Measurements from ENCODE around the gene RASGRF2. TPM values are rescaled to one million over a fixed set of nuclear protein-coding genes. Genes with fewer than 3 reads are reported as not detected.

Gene RASGRF2
- polyA plus RNA-seq, result under 1 TPM; 0.40 to 0.69 TPM

- Histone ChIP-seq H3K36me3 (ENCODE audit: control insufficient read depth in 2 of 2, insufficient read depth in 2 of 2, low read length in 1 of 2) (no peaks in the 10 kb centered on the region), H3K27ac (ENCODE audit: low read depth in 2 of 2, low read length in 1 of 2) (peak within 1 kb of the TSS in 1 of 2 donors; percentile 17), H3K4me1 (ENCODE audit: control insufficient read depth in 2 of 2, insufficient read depth in 2 of 2, low read length in 1 of 2) (peaks cover 3 to 8% of the 10 kb centered on the region in 2 donors), H3K9me3 (ENCODE audit: control insufficient read depth in 2 of 2, insufficient read depth in 1 of 2, low read depth in 1 of 2, low read length in 1 of 2) (no peaks in the 10 kb centered on the region), H3K4me3 (ENCODE audit: low read depth in 1 of 2, low read length in 2 of 2) (peak within 1 kb of the TSS; percentile 54 to 56), H3K27me3 (ENCODE audit: control insufficient read depth in 1 of 2, insufficient read depth in 2 of 2, low read length in 2 of 2) (peaks cover 6 to 8% of the 10 kb centered on the region in 2 donors)
- WGBS, 2 donors, result 14 to 16% methylated on average over 53 to 66 of the region's 66 CpGs
Measured at GRCh38 chr5:80959768-80960442, at the start of gene RASGRF2. TSS of gene RASGRF2 (plus strand) at chr5:80960363. CDS start at chr5:80960739, 376 bp downstream.

- H3K27me3 ChIP-seq (ENCODE audit: control insufficient read depth in 1 of 2, insufficient read depth in 2 of 2, low read length in 2 of 2), result no peaks in the 10 kb centered on the region
- WGBS, 2 donors, result 86 to 92% methylated on average over 3 of the region's 3 CpGs
- H3K4me1 ChIP-seq (ENCODE audit: control insufficient read depth in 2 of 2, insufficient read depth in 2 of 2, low read length in 1 of 2), result no peaks in the 10 kb centered on the region
Measured at GRCh38 chr5:80912479-80912878, 47.7 kb upstream of the RASGRF2 start.

GRCh38 chr5:80915716-80916115 lies 44.4 kb upstream of the RASGRF2 start:
- H3K27ac ChIP-seq (ENCODE audit: low read depth in 2 of 2, low read length in 1 of 2), result no peak overlapping the region
- H3K27me3 ChIP-seq (ENCODE audit: control insufficient read depth in 1 of 2, insufficient read depth in 2 of 2, low read length in 2 of 2), result no peaks in the 10 kb centered on the region
- no peaks in the 10 kb centered on the region for H3K4me1 ChIP-seq (ENCODE audit: control insufficient read depth in 2 of 2, insufficient read depth in 2 of 2, low read length in 1 of 2)
- H3K4me3 ChIP-seq (ENCODE audit: low read depth in 1 of 2, low read length in 2 of 2), result no peak overlapping the region
- H3K9me3 ChIP-seq (ENCODE audit: control insufficient read depth in 2 of 2, insufficient read depth in 1 of 2, low read depth in 1 of 2, low read length in 1 of 2), result no peaks in the 10 kb centered on the region
- WGBS, 2 donors, result 88 to 91% methylated on average over 1 of the region's 1 CpG
- H3K36me3 ChIP-seq (ENCODE audit: control insufficient read depth in 2 of 2, insufficient read depth in 2 of 2, low read length in 1 of 2), result no peaks in the 10 kb centered on the region

More at GRCh38 chr5:80912479-80912878, 47.7 kb upstream of the RASGRF2 start:
- no peaks in the 10 kb centered on the region for H3K9me3 ChIP-seq (ENCODE audit: control insufficient read depth in 2 of 2, insufficient read depth in 1 of 2, low read depth in 1 of 2, low read length in 1 of 2)
- no peak overlapping the region for H3K27ac ChIP-seq (ENCODE audit: low read depth in 2 of 2, low read length in 1 of 2)
- H3K4me3 ChIP-seq (ENCODE audit: low read depth in 1 of 2, low read length in 2 of 2), result no peak overlapping the region
- H3K36me3 ChIP-seq (ENCODE audit: control insufficient read depth in 2 of 2, insufficient read depth in 2 of 2, low read length in 1 of 2), result no peaks in the 10 kb centered on the region

GRCh38 chr5:80916676-80917075 lies 43.5 kb upstream of the RASGRF2 start:
- H3K27ac ChIP-seq (ENCODE audit: low read depth in 2 of 2, low read length in 1 of 2), result no peak overlapping the region
- no peak overlapping the region for H3K4me3 ChIP-seq (ENCODE audit: low read depth in 1 of 2, low read length in 2 of 2)
- no peaks in the 10 kb centered on the region for H3K9me3 ChIP-seq (ENCODE audit: control insufficient read depth in 2 of 2, insufficient read depth in 1 of 2, low read depth in 1 of 2, low read length in 1 of 2)
- WGBS, 2 donors, result 87% methylated on average over 4 of the region's 4 CpGs
- no peaks in the 10 kb centered on the region for H3K27me3 ChIP-seq (ENCODE audit: control insufficient read depth in 1 of 2, insufficient read depth in 2 of 2, low read length in 2 of 2)
- no peaks in the 10 kb centered on the region for H3K4me1 ChIP-seq (ENCODE audit: control insufficient read depth in 2 of 2, insufficient read depth in 2 of 2, low read length in 1 of 2)
- H3K36me3 ChIP-seq (ENCODE audit: control insufficient read depth in 2 of 2, insufficient read depth in 2 of 2, low read length in 1 of 2), result no peaks in the 10 kb centered on the region

GRCh38 chr5:80917631-80918030 lies 42.5 kb upstream of the RASGRF2 start:
- no peaks in the 10 kb centered on the region for H3K9me3 ChIP-seq (ENCODE audit: control insufficient read depth in 2 of 2, insufficient read depth in 1 of 2, low read depth in 1 of 2, low read length in 1 of 2)
- no peaks in the 10 kb centered on the region for H3K36me3 ChIP-seq (ENCODE audit: control insufficient read depth in 2 of 2, insufficient read depth in 2 of 2, low read length in 1 of 2)
- H3K4me1 ChIP-seq (ENCODE audit: control insufficient read depth in 2 of 2, insufficient read depth in 2 of 2, low read length in 1 of 2), result no peaks in the 10 kb centered on the region
- no peak overlapping the region for H3K4me3 ChIP-seq (ENCODE audit: low read depth in 1 of 2, low read length in 2 of 2)
- 79 to 86% methylated on average over 3 of the region's 3 CpGs for WGBS, 2 donors
- H3K27me3 ChIP-seq (ENCODE audit: control insufficient read depth in 1 of 2, insufficient read depth in 2 of 2, low read length in 2 of 2), result no peaks in the 10 kb centered on the region
- no peak overlapping the region for H3K27ac ChIP-seq (ENCODE audit: low read depth in 2 of 2, low read length in 1 of 2)

- Histone ChIP-seq H3K27me3 (ENCODE audit: control insufficient read depth in 1 of 2, insufficient read depth in 2 of 2, low read length in 2 of 2) (no peaks in the 10 kb centered on the region), H3K36me3 (ENCODE audit: control insufficient read depth in 2 of 2, insufficient read depth in 2 of 2, low read length in 1 of 2) (no peaks in the 10 kb centered on the region), H3K27ac (ENCODE audit: low read depth in 2 of 2, low read length in 1 of 2) (no peak overlapping the region), H3K4me1 (ENCODE audit: control insufficient read depth in 2 of 2, insufficient read depth in 2 of 2, low read length in 1 of 2) (no peaks in the 10 kb centered on the region), H3K9me3 (ENCODE audit: control insufficient read depth in 2 of 2, insufficient read depth in 1 of 2, low read depth in 1 of 2, low read length in 1 of 2) (no peaks in the 10 kb centered on the region), H3K4me3 (ENCODE audit: low read depth in 1 of 2, low read length in 2 of 2) (no peak overlapping the region)
- WGBS, 2 donors, result 77 to 83% methylated on average over 6 of the region's 6 CpGs
Measured at GRCh38 chr5:80919678-80920196, 40.4 kb upstream of the RASGRF2 start.

GRCh38 chr5:80920333-80920732 lies 39.8 kb upstream of the RASGRF2 start:
- Histone ChIP-seq H3K36me3 (ENCODE audit: control insufficient read depth in 2 of 2, insufficient read depth in 2 of 2, low read length in 1 of 2) (no peaks in the 10 kb centered on the region), H3K27ac (ENCODE audit: low read depth in 2 of 2, low read length in 1 of 2) (no peak overlapping the region), H3K4me3 (ENCODE audit: low read depth in 1 of 2, low read length in 2 of 2) (no peak overlapping the region), H3K9me3 (ENCODE audit: control insufficient read depth in 2 of 2, insufficient read depth in 1 of 2, low read depth in 1 of 2, low read length in 1 of 2) (no peaks in the 10 kb centered on the region), H3K4me1 (ENCODE audit: control insufficient read depth in 2 of 2, insufficient read depth in 2 of 2, low read length in 1 of 2) (no peaks in the 10 kb centered on the region), H3K27me3 (ENCODE audit: control insufficient read depth in 1 of 2, insufficient read depth in 2 of 2, low read length in 2 of 2) (no peaks in the 10 kb centered on the region)

GRCh38 chr5:80921026-80921425 lies 39.1 kb upstream of the RASGRF2 start:
- no peaks in the 10 kb centered on the region for H3K4me1 ChIP-seq (ENCODE audit: control insufficient read depth in 2 of 2, insufficient read depth in 2 of 2, low read length in 1 of 2)
- no peak overlapping the region for H3K4me3 ChIP-seq (ENCODE audit: low read depth in 1 of 2, low read length in 2 of 2)
- H3K27me3 ChIP-seq (ENCODE audit: control insufficient read depth in 1 of 2, insufficient read depth in 2 of 2, low read length in 2 of 2), result no peaks in the 10 kb centered on the region
- no peaks in the 10 kb centered on the region for H3K36me3 ChIP-seq (ENCODE audit: control insufficient read depth in 2 of 2, insufficient read depth in 2 of 2, low read length in 1 of 2)
- H3K27ac ChIP-seq (ENCODE audit: low read depth in 2 of 2, low read length in 1 of 2), result no peak overlapping the region
- no peaks in the 10 kb centered on the region for H3K9me3 ChIP-seq (ENCODE audit: control insufficient read depth in 2 of 2, insufficient read depth in 1 of 2, low read depth in 1 of 2, low read length in 1 of 2)

GRCh38 chr5:80925931-80926330 lies 34.2 kb upstream of the RASGRF2 start:
- Histone ChIP-seq H3K27ac (ENCODE audit: low read depth in 2 of 2, low read length in 1 of 2) (no peak overlapping the region), H3K9me3 (ENCODE audit: control insufficient read depth in 2 of 2, insufficient read depth in 1 of 2, low read depth in 1 of 2, low read length in 1 of 2) (no peaks in the 10 kb centered on the region)
- 62 to 86% methylated on average over 1 of the region's 1 CpG for WGBS, 2 donors

GRCh38 chr5:80926536-80926935 lies 33.6 kb upstream of the RASGRF2 start:
- Histone ChIP-seq H3K4me1 (ENCODE audit: control insufficient read depth in 2 of 2, insufficient read depth in 2 of 2, low read length in 1 of 2) (no peaks in the 10 kb centered on the region), H3K36me3 (ENCODE audit: control insufficient read depth in 2 of 2, insufficient read depth in 2 of 2, low read length in 1 of 2) (no peaks in the 10 kb centered on the region), H3K27ac (ENCODE audit: low read depth in 2 of 2, low read length in 1 of 2) (no peak overlapping the region), H3K4me3 (ENCODE audit: low read depth in 1 of 2, low read length in 2 of 2) (no peak overlapping the region), H3K27me3 (ENCODE audit: control insufficient read depth in 1 of 2, insufficient read depth in 2 of 2, low read length in 2 of 2) (no peaks in the 10 kb centered on the region), H3K9me3 (ENCODE audit: control insufficient read depth in 2 of 2, insufficient read depth in 1 of 2, low read depth in 1 of 2, low read length in 1 of 2) (no peaks in the 10 kb centered on the region)
- WGBS, 2 donors, result 83 to 88% methylated on average over 1 of the region's 1 CpG

More at GRCh38 chr5:80925931-80926330, 34.2 kb upstream of the RASGRF2 start:
- H3K4me3 ChIP-seq (ENCODE audit: low read depth in 1 of 2, low read length in 2 of 2), result no peak overlapping the region
- H3K27me3 ChIP-seq (ENCODE audit: control insufficient read depth in 1 of 2, insufficient read depth in 2 of 2, low read length in 2 of 2), result no peaks in the 10 kb centered on the region
- H3K36me3 ChIP-seq (ENCODE audit: control insufficient read depth in 2 of 2, insufficient read depth in 2 of 2, low read length in 1 of 2), result no peaks in the 10 kb centered on the region
- H3K4me1 ChIP-seq (ENCODE audit: control insufficient read depth in 2 of 2, insufficient read depth in 2 of 2, low read length in 1 of 2), result no peaks in the 10 kb centered on the region
